Stimulated activated CD4-positive, alpha-beta T cell treated with anti-CD3 and anti-CD28 coated beads, Interleukin-15, amount 100 ng/mL, for 1 hour (primary cell): ENCODE measurements around the gene PDSS2.
"Not testable (repeated sequence)": the region's sequence is repeated elsewhere in the genome, so short reads cannot be mapped to it uniquely, and the experiment has no call there.

Experiments
- DNase-seq, 2 donors: peaks; one replicate each; pipeline ENCODE4 v3.0.0-alpha.2; 2020; ENCODE audit warnings: low read depth in 1 of 2, low spot score in 1 of 2

The PDSS2 gene

DNA sequence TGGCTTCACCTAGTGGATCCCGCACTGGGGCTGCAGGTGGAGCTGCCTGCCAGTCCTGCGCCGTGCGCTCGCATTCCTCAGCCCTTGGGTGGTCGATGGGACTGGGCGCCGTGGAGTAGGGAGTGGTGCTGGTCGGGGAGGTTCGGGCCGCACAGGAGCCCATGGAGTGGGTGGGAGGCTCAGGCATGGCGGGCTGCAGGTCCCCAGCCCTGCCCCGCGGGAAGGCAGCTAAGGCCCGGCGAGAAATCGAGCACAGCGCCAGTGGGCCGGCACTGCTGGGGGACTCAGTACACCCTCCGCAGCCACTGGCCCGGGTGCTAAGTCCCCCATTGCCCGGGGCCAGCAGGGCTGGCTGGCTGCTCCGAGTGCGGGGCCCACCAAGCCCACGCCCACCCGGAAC is 95.2 kb downstream of the PDSS2 start:
- not testable (repeated sequence) for DNase-seq

DNA sequence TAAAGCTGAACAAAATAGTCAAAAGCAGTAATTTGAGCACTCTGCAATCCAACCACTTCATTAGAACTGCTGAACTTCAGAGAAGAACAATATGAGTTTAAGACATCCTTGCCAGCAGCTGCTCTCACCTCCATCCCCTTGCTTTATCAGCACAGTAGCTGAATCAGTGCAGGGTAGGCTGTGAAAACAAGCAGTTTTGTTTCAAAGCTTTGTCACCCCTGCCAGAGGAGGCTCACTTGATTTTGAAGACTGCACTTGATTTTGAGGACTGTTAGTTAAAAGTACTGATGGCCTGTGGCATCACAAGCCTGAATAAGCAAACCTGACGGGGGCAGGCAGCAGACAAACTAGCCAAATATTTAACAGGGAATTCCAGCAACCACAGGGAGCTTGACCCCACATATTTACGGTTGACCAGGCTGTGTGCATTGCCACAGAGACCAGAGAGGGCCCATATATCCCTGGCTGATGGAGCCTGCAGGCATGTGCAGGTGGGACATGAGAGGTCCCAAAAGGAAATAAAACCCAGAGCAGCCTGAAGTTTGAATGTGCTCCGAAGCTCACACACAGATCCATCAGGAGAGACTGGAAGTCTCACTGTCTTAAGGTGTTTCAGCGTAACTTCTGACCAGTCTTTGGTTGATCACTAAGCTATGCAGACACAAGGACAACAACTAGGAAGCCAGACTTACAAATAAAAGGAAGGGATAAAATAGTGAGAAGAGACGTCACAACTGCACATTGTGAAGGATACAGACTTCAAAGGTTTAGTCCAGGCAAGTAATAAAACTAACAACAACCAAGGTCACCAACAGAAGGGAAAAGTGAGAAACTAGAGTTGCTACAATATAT is 97.4 kb downstream of the PDSS2 start:
- no peak for DNase-seq

GRCh38 chr6:107360476-107360875 is 98.9 kb downstream of the PDSS2 start:
- no peak for DNase-seq

- no peak for DNase-seq
Measured at GRCh38 chr6:107357842-107358241, 101.5 kb downstream of the PDSS2 start.

- no peak for DNase-seq
Measured at GRCh38 chr6:107357031-107357430, 102.3 kb downstream of the PDSS2 start.

- no peak for DNase-seq
Measured at GRCh38 chr6:107355659-107356058, 103.7 kb downstream of the PDSS2 start.

DNA sequence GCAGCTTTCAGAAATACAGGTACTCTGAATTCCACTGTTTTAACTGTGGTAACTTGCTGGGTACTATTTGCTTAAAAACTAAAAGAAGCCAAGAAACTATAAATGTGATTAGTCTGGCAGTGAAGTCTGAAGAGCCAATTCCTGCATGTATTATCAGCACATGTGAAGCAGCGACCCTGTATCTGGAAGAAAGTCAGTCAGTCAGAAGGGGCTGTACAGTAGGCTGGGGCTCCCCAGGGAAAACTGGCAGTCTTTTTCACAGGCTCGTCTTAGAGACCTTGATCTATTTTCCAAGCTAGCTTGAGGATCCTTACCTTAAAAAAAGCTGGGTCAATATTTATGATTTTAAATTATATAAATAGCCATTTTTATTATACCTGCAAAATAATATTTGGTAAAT is 104.9 kb downstream of the PDSS2 start:
- no peak for DNase-seq

- no peak for DNase-seq
Measured at GRCh38 chr6:107353773-107354382, 105.5 kb downstream of the PDSS2 start.

DNA sequence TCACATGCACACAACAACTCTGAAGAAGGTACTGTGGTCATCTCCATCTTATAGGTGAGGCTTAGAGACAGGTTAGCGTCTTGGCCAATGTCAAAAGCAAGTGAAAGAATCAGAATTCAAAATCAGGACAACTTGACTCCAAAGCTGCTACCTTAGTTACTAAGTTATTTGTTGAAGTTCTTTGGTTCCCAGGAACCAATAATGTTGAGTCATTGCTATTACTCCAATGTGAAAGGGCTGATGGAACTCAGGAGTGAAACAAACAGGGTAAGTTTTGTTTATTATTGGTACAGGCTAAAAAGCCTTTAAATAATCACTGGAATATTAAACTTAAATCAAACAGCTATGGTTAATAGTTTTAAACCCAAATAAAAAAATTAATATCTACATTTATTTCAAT is 111.1 kb downstream of the PDSS2 start:
- no peak for DNase-seq

- no peak for DNase-seq
Measured at GRCh38 chr6:107345393-107345792, 114.0 kb downstream of the PDSS2 start.

DNA sequence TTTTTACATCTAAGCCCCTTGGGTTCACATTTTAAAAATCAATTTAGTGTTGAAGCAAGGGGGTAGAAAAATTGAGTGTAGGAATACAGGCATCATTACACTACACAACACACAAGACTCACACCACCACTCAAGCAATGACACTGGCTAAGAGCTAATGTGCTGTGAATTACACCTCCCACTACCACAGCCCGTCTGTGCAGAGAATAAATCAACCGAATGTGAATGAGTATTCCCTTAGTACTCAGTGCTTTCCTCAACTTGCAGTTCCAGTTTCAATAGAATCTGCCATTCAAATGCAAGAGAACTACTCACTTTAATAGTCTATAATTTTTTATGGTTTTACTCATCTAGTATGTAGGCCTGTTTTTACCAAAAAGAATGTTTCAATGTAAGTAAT is 114.4 kb downstream of the PDSS2 start:
- no peak for DNase-seq

- DNase-seq, result no peak
Measured at GRCh38 chr6:107344383-107344782, 115.0 kb downstream of the PDSS2 start.

DNA sequence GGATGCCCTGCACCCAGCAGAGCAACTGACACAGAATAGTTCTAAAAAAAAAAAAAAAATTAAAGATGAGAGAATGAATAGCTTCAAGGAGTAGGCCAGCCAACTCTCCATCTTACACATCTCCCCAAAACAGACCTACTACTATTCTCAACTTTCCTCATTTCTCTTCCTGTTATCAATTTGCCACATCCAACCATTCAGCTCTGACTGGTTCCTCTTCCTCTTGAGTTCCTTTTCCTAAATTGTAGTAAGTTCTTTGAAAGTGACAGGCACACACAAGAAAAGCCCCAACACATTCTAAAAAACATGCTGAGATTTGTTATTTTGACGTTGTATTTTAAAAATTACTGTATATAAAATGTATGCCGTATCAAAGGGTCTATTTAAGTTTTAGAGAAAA is 117.2 kb downstream of the PDSS2 start:
- DNase-seq, result no peak

DNA sequence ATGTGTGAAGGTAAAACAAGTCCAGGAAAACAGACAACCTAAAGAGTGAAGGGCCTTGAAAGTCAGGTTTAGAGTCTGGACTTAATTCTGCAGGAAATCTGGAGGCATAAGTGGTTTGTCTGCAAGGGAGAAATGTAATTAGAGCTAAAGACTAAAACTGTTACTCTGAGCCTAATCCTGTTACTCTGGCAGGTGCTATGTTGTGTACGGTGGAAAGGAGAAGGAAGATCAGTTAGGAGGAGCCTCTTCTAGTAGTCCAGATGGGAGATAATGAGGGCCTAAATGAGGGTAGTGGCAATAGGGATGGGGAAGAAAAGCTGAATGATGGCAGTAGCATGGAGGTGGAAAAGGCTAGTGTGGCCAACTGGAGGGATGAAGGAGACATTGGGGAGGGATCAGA is 118.5 kb downstream of the PDSS2 start:
- no peak for DNase-seq

DNA sequence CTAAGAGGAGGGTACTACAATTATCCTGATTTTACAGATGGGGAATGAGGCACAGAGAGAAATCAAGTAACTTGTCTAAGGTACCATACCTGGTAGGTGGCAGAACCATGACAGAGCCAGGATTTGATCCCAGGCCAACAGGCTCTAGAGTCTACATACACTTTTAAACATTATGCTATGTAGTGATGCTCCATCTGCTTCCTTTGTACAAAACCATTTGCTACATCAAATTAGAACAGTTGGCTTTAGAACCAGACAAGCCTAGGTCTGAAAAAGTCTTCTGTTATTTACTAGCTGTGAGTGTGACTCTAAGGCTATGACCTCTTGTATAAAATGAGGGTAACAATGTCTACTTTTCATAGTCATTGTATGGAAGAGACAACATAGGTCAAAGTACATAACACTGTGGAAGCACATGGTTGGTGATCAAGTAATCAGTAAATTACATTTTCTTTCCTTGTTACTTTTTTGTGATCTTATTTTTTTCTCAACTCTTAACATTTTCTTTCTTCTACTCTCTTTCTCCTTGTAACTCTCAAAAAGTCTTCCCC is 122.1 kb downstream of the PDSS2 start:
- DNase-seq, result no peak

DNA sequence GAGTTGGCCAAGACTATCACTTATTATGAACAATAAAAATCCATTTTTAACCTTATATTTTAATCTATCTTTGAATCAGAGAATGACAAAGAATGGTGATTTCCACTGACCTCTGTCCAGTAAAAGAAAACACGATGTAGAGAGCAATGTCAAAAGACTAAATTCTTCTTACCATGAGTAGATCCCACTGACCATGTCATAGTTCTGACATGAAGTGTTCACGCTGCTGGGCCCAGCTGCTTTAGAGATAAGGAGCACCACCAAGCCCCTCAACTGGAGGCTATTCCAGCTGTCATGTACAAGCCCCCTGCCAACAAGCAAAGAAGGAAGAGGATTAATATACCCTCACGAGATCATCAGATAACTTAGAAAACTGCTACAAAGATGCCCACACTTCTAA is 125.3 kb downstream of the PDSS2 start:
- no peak for DNase-seq

DNA sequence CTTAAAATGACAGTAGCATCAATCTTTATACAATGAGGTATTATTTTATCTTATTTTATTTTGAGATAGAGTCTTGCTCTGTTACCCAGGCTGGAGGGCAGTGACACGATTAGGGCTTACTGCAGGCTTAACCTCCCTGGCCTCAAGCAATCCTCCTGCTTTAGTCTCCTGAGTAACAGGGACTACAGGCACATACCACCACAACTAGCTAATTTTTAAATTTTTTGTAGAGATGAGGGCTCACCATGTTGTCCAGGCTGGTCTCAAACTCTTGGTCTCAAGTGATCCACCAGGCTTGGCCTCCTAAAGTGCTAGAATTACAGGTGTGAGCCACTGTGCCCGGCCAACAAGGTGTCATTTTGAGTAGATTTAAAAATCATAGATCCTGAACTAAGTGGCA is 125.9 kb downstream of the PDSS2 start:
- no peak for DNase-seq

DNA sequence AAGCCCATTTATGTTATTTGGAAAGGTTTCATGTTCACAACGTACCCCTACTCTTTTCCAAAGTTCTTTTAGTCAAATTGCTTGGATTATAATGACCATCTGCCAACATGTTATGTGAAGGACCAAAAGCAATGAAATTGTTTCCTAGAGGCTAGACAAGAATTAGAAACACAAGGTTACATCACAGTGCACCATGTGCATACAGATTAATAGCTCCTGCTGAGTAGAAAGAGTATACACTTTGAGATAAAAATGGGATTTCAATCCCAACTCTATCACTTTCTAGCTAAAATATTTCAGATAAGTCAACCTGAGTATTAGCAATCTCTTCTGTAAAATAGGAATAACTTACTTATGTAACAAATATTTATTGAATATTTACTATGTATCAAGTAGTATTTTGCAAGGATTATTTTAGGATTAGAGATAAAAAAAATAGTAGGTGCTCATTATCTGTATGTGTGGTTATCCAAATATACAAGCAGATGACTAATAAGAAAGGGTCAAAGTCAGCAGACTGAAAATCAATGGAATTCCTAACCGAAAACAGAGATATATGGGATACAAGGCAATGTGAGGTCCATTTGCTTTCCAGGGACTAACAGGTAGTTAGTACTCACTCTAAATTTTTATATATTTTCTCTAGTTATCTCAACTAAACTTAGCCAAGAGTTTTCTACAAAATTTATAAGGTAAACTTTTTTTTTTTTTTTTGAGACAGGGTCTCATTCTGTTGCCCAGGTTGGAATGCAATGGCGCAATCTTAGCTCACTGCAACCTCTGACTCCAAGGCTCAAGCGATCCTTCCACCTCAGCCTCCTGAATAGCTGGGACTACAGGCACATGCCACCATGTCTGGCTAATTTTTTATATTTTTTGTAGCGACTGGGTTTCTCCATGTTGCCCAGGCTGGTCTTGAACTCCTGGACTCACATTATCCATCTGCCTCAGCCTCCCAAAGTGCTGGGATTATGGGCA is 127.7 kb downstream of the PDSS2 start:
- DNase-seq, result no peak

GRCh38 chr6:107330168-107330567 is 129.2 kb downstream of the PDSS2 start:
- no peak for DNase-seq

- no peak for DNase-seq
Measured at GRCh38 chr6:107329063-107329860, 130.1 kb downstream of the PDSS2 start.

GRCh38 chr6:107328081-107328480 is 131.3 kb downstream of the PDSS2 start:
- no peak for DNase-seq
